SK-N-SH treated with all-trans-retinoic acid at 6 μM for 48 hours (cell line): ENCODE results near the gene CASZ1.

ENCODE experiments used
- ATAC-seq: fragments of 200-7000 bp; cut with Tn5 transposase; 3 replicates; pipeline ENCODE4 v1.9.1; 2020; ENCODE audit warnings: mild to moderate bottlenecking, moderate library complexity
- BACH2 ChIP-seq: fragments of 250-450 bp; sonication (Bioruptor Pico); IDR thresholded peaks from 2 replicates; pipeline ENCODE4 v1.9.0; 2021; ENCODE audit warnings: mild to moderate bottlenecking, borderline replicate concordance
- CSDC2 ChIP-seq: fragments of 250-450 bp; sonication (Bioruptor Pico); IDR thresholded peaks from 2 replicates; pipeline ENCODE4 v1.5.0; 2020; ENCODE audit warnings: mild to moderate bottlenecking, moderate library complexity
- ESRRG ChIP-seq: fragments of 250-450 bp; sonication (Bioruptor Pico); IDR thresholded peaks from 2 replicates; pipeline ENCODE4 v1.6.1; 2021; ENCODE audit warnings: mild to moderate bottlenecking
- GLIS3 ChIP-seq: fragments of 250-450 bp; sonication (Bioruptor Pico); IDR thresholded peaks from 2 replicates; pipeline ENCODE4 v1.5.0; 2020; ENCODE audit warnings: mild to moderate bottlenecking, moderate library complexity
- ISL1 ChIP-seq: fragments of 250-450 bp; sonication (Bioruptor Pico); IDR thresholded peaks from 2 replicates; pipeline ENCODE4 v2.1.2; 2022; ENCODE audit warnings: mild to moderate bottlenecking, moderate library complexity
- OSR1 ChIP-seq: fragments of 250-450 bp; sonication (Bioruptor Pico); IDR thresholded peaks from 2 replicates; pipeline ENCODE4 v1.8.0; 2022; ENCODE audit warnings: moderate library complexity, mild to moderate bottlenecking, inconsistent platforms
- PPARA ChIP-seq: fragments of 250-450 bp; sonication (Bioruptor Pico); IDR thresholded peaks from 2 replicates; pipeline ENCODE4 v1.5.0; 2020; ENCODE audit warnings: mild to moderate bottlenecking, borderline replicate concordance
- SNAI2 ChIP-seq: fragments of 250-450 bp; sonication (Bioruptor Pico); IDR thresholded peaks from 2 replicates; pipeline ENCODE4 v1.5.0; 2020; ENCODE audit warnings: mild to moderate bottlenecking, moderate library complexity
- TCF4 ChIP-seq: fragments of 250-450 bp; sonication (Bioruptor Pico); IDR thresholded peaks from 2 replicates; pipeline ENCODE4 v1.8.0; 2021; ENCODE audit warnings: mild to moderate bottlenecking, moderate library complexity, borderline replicate concordance
- TOX ChIP-seq: fragments of 250-450 bp; sonication (Bioruptor Pico); IDR thresholded peaks from 2 replicates; pipeline ENCODE4 v1.8.0; 2021; ENCODE audit warnings: mild to moderate bottlenecking, moderate library complexity, borderline replicate concordance
- ZFP3 ChIP-seq: fragments of 250-450 bp; sonication (Bioruptor Pico); IDR thresholded peaks from 2 replicates; pipeline ENCODE4 v1.5.0; 2020; ENCODE audit warnings: mild to moderate bottlenecking, moderate library complexity
- ZFP30 ChIP-seq: fragments of 450-650 bp; formaldehyde crosslinking; IDR thresholded peaks from 2 replicates; pipeline ENCODE4 v1.5.0; 2022; ENCODE audit warnings: mild to moderate bottlenecking, moderate library complexity
- ZNF565 ChIP-seq: fragments of 450-650 bp; formaldehyde crosslinking; conservative IDR thresholded peaks from 2 replicates; pipeline ENCODE4 v1.5.0; 2020; ENCODE audit warnings: low read depth, mild to moderate bottlenecking, moderate library complexity
- ZNF70 ChIP-seq: fragments of 450-650 bp; formaldehyde crosslinking; IDR thresholded peaks from 2 replicates; pipeline ENCODE4 v1.5.0; 2020; ENCODE audit warnings: mild to moderate bottlenecking, moderate library complexity
- ZNF8 ChIP-seq: fragments of 450-650 bp; formaldehyde crosslinking; IDR thresholded peaks from 2 replicates; pipeline ENCODE4 v1.5.0; 2020; ENCODE audit warnings: mild to moderate bottlenecking, moderate library complexity
- TF ChIP-seq, protein P1 (sequence below): fragments of 250-450 bp; sonication (Bioruptor Pico); IDR thresholded peaks from 2 replicates; pipeline ENCODE4 v1.5.0; 2020; ENCODE audit warnings: mild to moderate bottlenecking, moderate library complexity
- TF ChIP-seq, protein P2 (sequence below): fragments of 250-450 bp; sonication (Bioruptor Pico); IDR thresholded peaks from 2 replicates; pipeline ENCODE4 v1.8.0; 2021; ENCODE audit warnings: low read depth, mild to moderate bottlenecking, moderate library complexity, borderline replicate concordance
- TF ChIP-seq, protein P3 (sequence below): fragments of 250-450 bp; sonication (Bioruptor Pico); IDR thresholded peaks from 2 replicates; pipeline ENCODE4 v1.5.1; 2021; ENCODE audit warnings: mild to moderate bottlenecking, moderate library complexity
- TF ChIP-seq, protein P4 (sequence below): fragments of 250-450 bp; sonication (Bioruptor Pico); IDR thresholded peaks from 2 replicates; pipeline ENCODE4 v1.5.1; 2020; ENCODE audit warnings: low read depth, mild to moderate bottlenecking, moderate library complexity
- TF ChIP-seq, protein P5 (sequence below): fragments of 250-450 bp; sonication (Bioruptor Pico); IDR thresholded peaks from 2 replicates; pipeline ENCODE4 v1.8.0; 2020; ENCODE audit warnings: mild to moderate bottlenecking, moderate library complexity, borderline replicate concordance

Gene CASZ1

DNA sequence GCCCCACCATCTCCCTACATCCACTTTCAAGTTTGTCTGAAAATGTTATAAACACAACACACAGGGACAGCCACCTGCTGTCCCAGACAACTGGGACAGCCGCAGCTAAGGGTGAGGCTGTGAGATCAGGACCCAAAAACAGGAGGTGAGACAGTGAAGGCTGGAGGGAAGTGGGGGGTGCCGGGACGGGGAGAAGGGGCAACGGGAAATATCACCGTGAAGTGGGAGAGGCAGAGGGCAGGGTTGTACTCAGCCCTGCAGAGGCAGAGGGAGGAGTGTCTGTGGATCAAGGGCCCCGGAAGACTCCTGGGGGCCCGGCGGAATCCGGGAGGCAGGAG is 114.4 kb downstream of the CASZ1 start (continued):
- TF ChIP-seq, protein P1, sequence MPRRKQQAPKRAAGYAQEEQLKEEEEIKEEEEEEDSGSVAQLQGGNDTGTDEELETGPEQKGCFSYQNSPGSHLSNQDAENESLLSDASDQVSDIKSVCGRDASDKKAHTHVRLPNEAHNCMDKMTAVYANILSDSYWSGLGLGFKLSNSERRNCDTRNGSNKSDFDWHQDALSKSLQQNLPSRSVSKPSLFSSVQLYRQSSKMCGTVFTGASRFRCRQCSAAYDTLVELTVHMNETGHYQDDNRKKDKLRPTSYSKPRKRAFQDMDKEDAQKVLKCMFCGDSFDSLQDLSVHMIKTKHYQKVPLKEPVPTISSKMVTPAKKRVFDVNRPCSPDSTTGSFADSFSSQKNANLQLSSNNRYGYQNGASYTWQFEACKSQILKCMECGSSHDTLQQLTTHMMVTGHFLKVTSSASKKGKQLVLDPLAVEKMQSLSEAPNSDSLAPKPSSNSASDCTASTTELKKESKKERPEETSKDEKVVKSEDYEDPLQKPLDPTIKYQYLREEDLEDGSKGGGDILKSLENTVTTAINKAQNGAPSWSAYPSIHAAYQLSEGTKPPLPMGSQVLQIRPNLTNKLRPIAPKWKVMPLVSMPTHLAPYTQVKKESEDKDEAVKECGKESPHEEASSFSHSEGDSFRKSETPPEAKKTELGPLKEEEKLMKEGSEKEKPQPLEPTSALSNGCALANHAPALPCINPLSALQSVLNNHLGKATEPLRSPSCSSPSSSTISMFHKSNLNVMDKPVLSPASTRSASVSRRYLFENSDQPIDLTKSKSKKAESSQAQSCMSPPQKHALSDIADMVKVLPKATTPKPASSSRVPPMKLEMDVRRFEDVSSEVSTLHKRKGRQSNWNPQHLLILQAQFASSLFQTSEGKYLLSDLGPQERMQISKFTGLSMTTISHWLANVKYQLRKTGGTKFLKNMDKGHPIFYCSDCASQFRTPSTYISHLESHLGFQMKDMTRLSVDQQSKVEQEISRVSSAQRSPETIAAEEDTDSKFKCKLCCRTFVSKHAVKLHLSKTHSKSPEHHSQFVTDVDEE, result no peak
- TF ChIP-seq, protein P2, sequence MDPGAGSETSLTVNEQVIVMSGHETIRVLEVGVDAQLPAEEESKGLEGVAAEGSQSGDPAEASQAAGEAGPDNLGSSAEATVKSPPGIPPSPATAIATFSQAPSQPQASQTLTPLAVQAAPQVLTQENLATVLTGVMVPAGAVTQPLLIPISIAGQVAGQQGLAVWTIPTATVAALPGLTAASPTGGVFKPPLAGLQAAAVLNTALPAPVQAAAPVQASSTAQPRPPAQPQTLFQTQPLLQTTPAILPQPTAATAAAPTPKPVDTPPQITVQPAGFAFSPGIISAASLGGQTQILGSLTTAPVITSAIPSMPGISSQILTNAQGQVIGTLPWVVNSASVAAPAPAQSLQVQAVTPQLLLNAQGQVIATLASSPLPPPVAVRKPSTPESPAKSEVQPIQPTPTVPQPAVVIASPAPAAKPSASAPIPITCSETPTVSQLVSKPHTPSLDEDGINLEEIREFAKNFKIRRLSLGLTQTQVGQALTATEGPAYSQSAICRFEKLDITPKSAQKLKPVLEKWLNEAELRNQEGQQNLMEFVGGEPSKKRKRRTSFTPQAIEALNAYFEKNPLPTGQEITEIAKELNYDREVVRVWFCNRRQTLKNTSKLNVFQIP, result no peak

DNA sequence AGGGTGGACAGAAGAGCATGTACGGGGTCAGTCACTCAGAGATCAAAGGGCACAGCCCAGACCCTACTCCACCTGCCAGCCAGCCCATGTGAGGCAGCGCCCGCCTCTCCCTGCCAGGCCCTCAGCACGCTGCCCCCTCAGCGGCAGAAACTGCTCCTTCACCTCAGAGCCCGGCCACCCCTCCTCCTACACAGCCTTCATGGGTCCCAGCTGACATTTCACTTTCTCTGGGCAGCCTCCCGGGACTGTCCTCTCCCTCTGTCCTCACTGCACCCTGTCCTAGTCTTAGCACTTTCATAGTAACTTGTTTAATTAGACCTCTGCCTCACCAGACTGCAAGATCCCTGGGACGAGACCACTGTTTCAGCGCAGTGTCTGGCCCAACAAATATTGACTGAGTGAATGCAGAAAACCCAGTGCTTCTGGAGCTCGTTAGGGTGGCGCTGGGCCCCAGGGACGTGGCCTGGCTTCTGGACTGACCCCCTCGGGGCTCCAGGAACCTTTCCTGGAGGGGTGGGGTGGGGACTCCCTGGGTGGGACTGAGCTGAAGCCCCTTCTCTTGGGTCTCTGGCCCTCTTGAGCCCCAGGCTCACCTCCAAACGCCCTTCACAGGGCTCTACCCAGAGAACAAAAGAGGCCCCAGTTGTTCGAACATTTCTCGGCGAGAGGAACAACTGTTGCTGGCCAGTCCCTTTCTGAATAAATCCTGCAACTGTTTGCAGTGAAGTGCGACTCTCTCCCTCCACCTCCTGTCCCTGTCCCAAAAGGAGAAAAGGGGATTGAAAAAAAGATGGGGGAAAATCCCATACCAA is 114.9 kb downstream of the CASZ1 start:
- TF ChIP-seq, protein P3, sequence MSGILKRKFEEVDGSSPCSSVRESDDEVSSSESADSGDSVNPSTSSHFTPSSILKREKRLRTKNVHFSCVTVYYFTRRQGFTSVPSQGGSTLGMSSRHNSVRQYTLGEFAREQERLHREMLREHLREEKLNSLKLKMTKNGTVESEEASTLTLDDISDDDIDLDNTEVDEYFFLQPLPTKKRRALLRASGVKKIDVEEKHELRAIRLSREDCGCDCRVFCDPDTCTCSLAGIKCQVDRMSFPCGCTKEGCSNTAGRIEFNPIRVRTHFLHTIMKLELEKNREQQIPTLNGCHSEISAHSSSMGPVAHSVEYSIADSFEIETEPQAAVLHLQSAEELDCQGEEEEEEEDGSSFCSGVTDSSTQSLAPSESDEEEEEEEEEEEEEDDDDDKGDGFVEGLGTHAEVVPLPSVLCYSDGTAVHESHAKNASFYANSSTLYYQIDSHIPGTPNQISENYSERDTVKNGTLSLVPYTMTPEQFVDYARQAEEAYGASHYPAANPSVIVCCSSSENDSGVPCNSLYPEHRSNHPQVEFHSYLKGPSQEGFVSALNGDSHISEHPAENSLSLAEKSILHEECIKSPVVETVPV, result no peak
- no peak for TF ChIP-seq BACH2 (CRISPR knock-in tag)
- no peak for TF ChIP-seq ESRRG (CRISPR knock-in tag)
- TF ChIP-seq TCF4 (CRISPR knock-in tag), result no peak
- TF ChIP-seq ISL1 (CRISPR knock-in tag), result no peak
- no peak for TF ChIP-seq ZNF70 (CRISPR knock-in tag)
- TF ChIP-seq ZNF565, result no peak
- TF ChIP-seq ZNF8, result no peak
- no peak for TF ChIP-seq ZFP30
- TF ChIP-seq GLIS3 (CRISPR knock-in tag), result no peak
- TF ChIP-seq, protein P4, sequence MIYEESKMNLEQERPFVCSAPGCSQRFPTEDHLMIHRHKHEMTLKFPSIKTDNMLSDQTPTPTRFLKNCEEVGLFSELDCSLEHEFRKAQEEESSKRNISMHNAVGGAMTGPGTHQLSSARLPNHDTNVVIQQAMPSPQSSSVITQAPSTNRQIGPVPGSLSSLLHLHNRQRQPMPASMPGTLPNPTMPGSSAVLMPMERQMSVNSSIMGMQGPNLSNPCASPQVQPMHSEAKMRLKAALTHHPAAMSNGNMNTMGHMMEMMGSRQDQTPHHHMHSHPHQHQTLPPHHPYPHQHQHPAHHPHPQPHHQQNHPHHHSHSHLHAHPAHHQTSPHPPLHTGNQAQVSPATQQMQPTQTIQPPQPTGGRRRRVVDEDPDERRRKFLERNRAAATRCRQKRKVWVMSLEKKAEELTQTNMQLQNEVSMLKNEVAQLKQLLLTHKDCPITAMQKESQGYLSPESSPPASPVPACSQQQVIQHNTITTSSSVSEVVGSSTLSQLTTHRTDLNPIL (CRISPR knock-in tag), result no peak
- TF ChIP-seq CSDC2, result no peak
- TF ChIP-seq, protein P1, result no peak
- no peak for TF ChIP-seq PPARA (CRISPR knock-in tag)
- TF ChIP-seq, protein P5, sequence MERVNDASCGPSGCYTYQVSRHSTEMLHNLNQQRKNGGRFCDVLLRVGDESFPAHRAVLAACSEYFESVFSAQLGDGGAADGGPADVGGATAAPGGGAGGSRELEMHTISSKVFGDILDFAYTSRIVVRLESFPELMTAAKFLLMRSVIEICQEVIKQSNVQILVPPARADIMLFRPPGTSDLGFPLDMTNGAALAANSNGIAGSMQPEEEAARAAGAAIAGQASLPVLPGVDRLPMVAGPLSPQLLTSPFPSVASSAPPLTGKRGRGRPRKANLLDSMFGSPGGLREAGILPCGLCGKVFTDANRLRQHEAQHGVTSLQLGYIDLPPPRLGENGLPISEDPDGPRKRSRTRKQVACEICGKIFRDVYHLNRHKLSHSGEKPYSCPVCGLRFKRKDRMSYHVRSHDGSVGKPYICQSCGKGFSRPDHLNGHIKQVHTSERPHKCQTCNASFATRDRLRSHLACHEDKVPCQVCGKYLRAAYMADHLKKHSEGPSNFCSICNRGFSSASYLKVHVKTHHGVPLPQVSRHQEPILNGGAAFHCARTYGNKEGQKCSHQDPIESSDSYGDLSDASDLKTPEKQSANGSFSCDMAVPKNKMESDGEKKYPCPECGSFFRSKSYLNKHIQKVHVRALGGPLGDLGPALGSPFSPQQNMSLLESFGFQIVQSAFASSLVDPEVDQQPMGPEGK (CRISPR knock-in tag), result no peak
- no peak for TF ChIP-seq OSR1 (CRISPR knock-in tag)
- TF ChIP-seq, protein P2, result no peak
- TF ChIP-seq SNAI2 (CRISPR knock-in tag), result no peak
- no peak for TF ChIP-seq ZFP3 (CRISPR knock-in tag)
- no peak for TF ChIP-seq TOX (CRISPR knock-in tag)
- ATAC-seq, result no peak
